IMR-90 (cell line): ENCODE data around the gene GTF2H4.

Source experiments
- BHLHE40 ChIP-seq: fragments of 150-350 bp; IDR thresholded peaks from 2 replicates; pipeline ENCODE4 v1.6.1; 2016; ENCODE audit warnings: mild to moderate bottlenecking, low read depth, low read length
- CTCF ChIP-seq: conservative IDR thresholded peaks from 2 replicates; pipeline ENCODE4 v1.5.1; 2012; ENCODE audit warnings: mild to moderate bottlenecking, low read depth, low read length, improper control_type of control experiment
- FOS ChIP-seq: fragments of 150-350 bp; IDR thresholded peaks from 2 replicates; pipeline ENCODE4 v1.6.1; 2016; ENCODE audit warnings: low read depth, low read length
- MAFK ChIP-seq: IDR thresholded peaks from 2 replicates; pipeline ENCODE4 v1.6.1; 2012; ENCODE audit warnings: low read depth, low read length, improper control_type of control experiment
- MAZ ChIP-seq: IDR thresholded peaks from 2 replicates; pipeline ENCODE4 v1.6.1; 2012; ENCODE audit warnings: low read depth, mild to moderate bottlenecking, low read length, improper control_type of control experiment, moderate library complexity, borderline replicate concordance
- NFE2L2 ChIP-seq: fragments of 150-350 bp; IDR thresholded peaks from 2 replicates; pipeline ENCODE4 v1.6.1; 2016; ENCODE audit warnings: low read depth, mild to moderate bottlenecking, low read length
- POLR2A ChIP-seq: IDR thresholded peaks from 2 replicates; pipeline ENCODE4 v1.6.1; 2012; ENCODE audit warnings: mild to moderate bottlenecking, low read depth, low read length
- RAD21 ChIP-seq: IDR thresholded peaks from 2 replicates; pipeline ENCODE4 v1.6.1; 2012; ENCODE audit warnings: low read length, improper control_type of control experiment
- RCOR1 ChIP-seq: IDR thresholded peaks from 2 replicates; pipeline ENCODE4 v1.6.1; 2012; ENCODE audit warnings: mild to moderate bottlenecking, low read length, improper control_type of control experiment; ENCODE audit not compliant: insufficient replicate concordance
- RFX5 ChIP-seq: IDR thresholded peaks from 2 replicates; pipeline ENCODE4 v1.8.0; 2012; ENCODE audit warnings: low read depth, mild to moderate bottlenecking, low read length, moderate library complexity
- SMC3 ChIP-seq: fragments of 150-350 bp; IDR thresholded peaks from 2 replicates; pipeline ENCODE4 v1.6.1; 2016; ENCODE audit warnings: low read depth, mild to moderate bottlenecking, antibody characterized with exemption, low read length, moderate library complexity
- USF2 ChIP-seq: fragments of 150-350 bp; IDR thresholded peaks from 2 replicates; pipeline ENCODE4 v1.6.1; 2017; ENCODE audit warnings: mild to moderate bottlenecking, antibody characterized with exemption, low read length, low read depth

GRCh38 chr6:30947231-30947630 is 39.2 kb downstream of the GTF2H4 start:
- TF ChIP-seq CTCF (no peak), FOS (no peak), BHLHE40 (no peak), RAD21 (no peak), POLR2A (no peak), USF2 (no peak), RCOR1 (no peak), SMC3 (no peak), MAFK (no peak), MAZ (no peak), RFX5 (no peak), NFE2L2 (no peak)
